ENCODE measurements around the gene SCGB3A2. TPM values are rescaled to one million over a fixed set of nuclear protein-coding genes. Genes with fewer than 3 reads are reported as not detected.

The SCGB3A2 gene
- polyA plus RNA-seq, 1 donor from 2014 or later, result not detected

DNA sequence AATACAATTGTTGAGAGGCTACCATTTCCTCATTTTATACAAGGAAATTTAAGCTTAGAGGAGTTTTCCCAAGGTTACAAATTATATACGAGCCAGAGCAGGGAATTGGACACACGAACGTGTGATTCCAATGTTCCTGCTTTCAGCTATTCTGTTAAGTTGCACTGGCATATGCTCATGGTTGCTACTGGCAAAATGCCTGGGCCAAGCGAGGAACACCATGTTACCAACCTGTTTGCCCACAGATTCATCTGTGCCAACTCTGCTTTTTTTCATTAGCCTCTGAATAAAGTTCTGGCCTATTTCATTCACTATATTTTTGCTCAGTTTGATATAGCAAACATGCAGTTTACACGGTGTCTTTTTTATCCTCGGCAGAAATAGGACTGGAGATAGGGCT, 32.9 kb downstream of the SCGB3A2 start:
- Histone ChIP-seq H3K27ac (ENCODE audit: low read length) (no peak overlapping the region), H3K79me2 (replicated peaks; ENCODE audit: insufficient read depth, low read length) (no peaks in the 10 kb centered on the region), H3K9me2 (ENCODE audit: insufficient read depth, low read length) (no peaks in the 10 kb centered on the region), H3K9me3 (ENCODE audit: low read length) (no peaks in the 10 kb centered on the region), H3F3A (ENCODE audit: insufficient read depth, low read length, poor library complexity, severe bottlenecking) (no peaks in the 10 kb centered on the region), H2AFZ (ENCODE audit: low read depth, low read length) (no peak overlapping the region), H3K4me3 (ENCODE audit: low read length) (no peak overlapping the region), H3K36me3 (ENCODE audit: insufficient read depth, low read length) (no peaks in the 10 kb centered on the region), H3K4me2 (ENCODE audit: low read length) (no peak overlapping the region), H3K9ac (ENCODE audit: low read length) (no peak overlapping the region), H4K20me1 (ENCODE audit: insufficient read depth) (no peaks in the 10 kb centered on the region), H3K27me3 (ENCODE audit: insufficient read depth, low read depth, low read length) (no peaks in the 10 kb centered on the region)
- TF ChIP-seq MXI1 (conservative IDR thresholded peaks at IDR 0.05; ENCODE audit: poor library complexity, severe bottlenecking) (no peak), RAD21 (conservative IDR thresholded peaks at IDR 0.05) (no peak), POLR2AphosphoS5 (IDR thresholded peaks at IDR 0.05) (no peak), EP300 (conservative IDR thresholded peaks at IDR 0.05; ENCODE audit: poor library complexity, severe bottlenecking) (no peak), EZH2 (IDR thresholded peaks at IDR 0.05; ENCODE audit: borderline replicate concordance, insufficient read depth, low read length, poor library complexity, severe bottlenecking) (no peak), SMC3 (conservative IDR thresholded peaks at IDR 0.05; ENCODE audit: poor library complexity) (no peak)
- TF ChIP-seq, protein P1, sequence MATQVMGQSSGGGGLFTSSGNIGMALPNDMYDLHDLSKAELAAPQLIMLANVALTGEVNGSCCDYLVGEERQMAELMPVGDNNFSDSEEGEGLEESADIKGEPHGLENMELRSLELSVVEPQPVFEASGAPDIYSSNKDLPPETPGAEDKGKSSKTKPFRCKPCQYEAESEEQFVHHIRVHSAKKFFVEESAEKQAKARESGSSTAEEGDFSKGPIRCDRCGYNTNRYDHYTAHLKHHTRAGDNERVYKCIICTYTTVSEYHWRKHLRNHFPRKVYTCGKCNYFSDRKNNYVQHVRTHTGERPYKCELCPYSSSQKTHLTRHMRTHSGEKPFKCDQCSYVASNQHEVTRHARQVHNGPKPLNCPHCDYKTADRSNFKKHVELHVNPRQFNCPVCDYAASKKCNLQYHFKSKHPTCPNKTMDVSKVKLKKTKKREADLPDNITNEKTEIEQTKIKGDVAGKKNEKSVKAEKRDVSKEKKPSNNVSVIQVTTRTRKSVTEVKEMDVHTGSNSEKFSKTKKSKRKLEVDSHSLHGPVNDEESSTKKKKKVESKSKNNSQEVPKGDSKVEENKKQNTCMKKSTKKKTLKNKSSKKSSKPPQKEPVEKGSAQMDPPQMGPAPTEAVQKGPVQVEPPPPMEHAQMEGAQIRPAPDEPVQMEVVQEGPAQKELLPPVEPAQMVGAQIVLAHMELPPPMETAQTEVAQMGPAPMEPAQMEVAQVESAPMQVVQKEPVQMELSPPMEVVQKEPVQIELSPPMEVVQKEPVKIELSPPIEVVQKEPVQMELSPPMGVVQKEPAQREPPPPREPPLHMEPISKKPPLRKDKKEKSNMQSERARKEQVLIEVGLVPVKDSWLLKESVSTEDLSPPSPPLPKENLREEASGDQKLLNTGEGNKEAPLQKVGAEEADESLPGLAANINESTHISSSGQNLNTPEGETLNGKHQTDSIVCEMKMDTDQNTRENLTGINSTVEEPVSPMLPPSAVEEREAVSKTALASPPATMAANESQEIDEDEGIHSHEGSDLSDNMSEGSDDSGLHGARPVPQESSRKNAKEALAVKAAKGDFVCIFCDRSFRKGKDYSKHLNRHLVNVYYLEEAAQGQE (IDR thresholded peaks at IDR 0.05; ENCODE audit: borderline replicate concordance), result no peak
- TF ChIP-seq, protein P2, sequence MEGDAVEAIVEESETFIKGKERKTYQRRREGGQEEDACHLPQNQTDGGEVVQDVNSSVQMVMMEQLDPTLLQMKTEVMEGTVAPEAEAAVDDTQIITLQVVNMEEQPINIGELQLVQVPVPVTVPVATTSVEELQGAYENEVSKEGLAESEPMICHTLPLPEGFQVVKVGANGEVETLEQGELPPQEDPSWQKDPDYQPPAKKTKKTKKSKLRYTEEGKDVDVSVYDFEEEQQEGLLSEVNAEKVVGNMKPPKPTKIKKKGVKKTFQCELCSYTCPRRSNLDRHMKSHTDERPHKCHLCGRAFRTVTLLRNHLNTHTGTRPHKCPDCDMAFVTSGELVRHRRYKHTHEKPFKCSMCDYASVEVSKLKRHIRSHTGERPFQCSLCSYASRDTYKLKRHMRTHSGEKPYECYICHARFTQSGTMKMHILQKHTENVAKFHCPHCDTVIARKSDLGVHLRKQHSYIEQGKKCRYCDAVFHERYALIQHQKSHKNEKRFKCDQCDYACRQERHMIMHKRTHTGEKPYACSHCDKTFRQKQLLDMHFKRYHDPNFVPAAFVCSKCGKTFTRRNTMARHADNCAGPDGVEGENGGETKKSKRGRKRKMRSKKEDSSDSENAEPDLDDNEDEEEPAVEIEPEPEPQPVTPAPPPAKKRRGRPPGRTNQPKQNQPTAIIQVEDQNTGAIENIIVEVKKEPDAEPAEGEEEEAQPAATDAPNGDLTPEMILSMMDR (IDR thresholded peaks at IDR 0.05; ENCODE audit: poor library complexity, severe bottlenecking), result no peak

DNA sequence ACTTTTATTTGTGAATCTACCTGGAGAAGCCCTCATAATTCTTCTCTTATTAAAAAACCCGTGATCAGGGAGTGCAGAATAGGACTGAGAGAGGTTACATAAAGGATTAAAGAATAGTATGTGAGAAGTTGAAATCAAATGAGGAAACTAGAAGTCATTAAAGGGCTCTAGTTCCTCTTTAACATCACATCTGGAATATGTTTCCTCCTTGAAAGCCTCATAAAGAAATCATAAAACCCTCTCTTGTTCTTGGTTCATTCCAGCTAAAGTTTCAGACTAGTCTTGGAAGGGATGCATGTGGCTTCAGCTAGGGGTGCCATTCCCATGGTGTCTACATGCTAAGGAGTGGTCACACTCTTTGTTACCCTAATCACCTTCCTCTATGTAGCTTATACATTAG, 33.5 kb downstream of the SCGB3A2 start:
- no peak overlapping the region for H3K9ac ChIP-seq (ENCODE audit: low read length)
- no peak overlapping the region for H3K4me3 ChIP-seq (ENCODE audit: low read length)
- no peak overlapping the region for H3K27ac ChIP-seq (ENCODE audit: low read length)
- no peak overlapping the region for H2AFZ ChIP-seq (ENCODE audit: low read depth, low read length)
- no peaks in the 10 kb centered on the region for H3K27me3 ChIP-seq (ENCODE audit: insufficient read depth, low read depth, low read length)
- no peaks in the 10 kb centered on the region for H3K9me2 ChIP-seq (ENCODE audit: insufficient read depth, low read length)
- no peaks in the 10 kb centered on the region for H3K79me2 ChIP-seq (replicated peaks; ENCODE audit: insufficient read depth, low read length)
- TF ChIP-seq SMC3 (conservative IDR thresholded peaks at IDR 0.05; ENCODE audit: poor library complexity) (no peak), EZH2 (IDR thresholded peaks at IDR 0.05; ENCODE audit: borderline replicate concordance, insufficient read depth, low read length, poor library complexity, severe bottlenecking) (no peak), MXI1 (conservative IDR thresholded peaks at IDR 0.05; ENCODE audit: poor library complexity, severe bottlenecking) (no peak), POLR2AphosphoS5 (IDR thresholded peaks at IDR 0.05) (no peak), EP300 (conservative IDR thresholded peaks at IDR 0.05; ENCODE audit: poor library complexity, severe bottlenecking) (no peak), RAD21 (conservative IDR thresholded peaks at IDR 0.05) (no peak)
- TF ChIP-seq, protein P2 (IDR thresholded peaks at IDR 0.05; ENCODE audit: poor library complexity, severe bottlenecking), result no peak
- TF ChIP-seq, protein P1 (IDR thresholded peaks at IDR 0.05; ENCODE audit: borderline replicate concordance), result no peak
- H3K36me3 ChIP-seq (ENCODE audit: insufficient read depth, low read length), result no peaks in the 10 kb centered on the region
- no peaks in the 10 kb centered on the region for H4K20me1 ChIP-seq (ENCODE audit: insufficient read depth)
- H3K4me2 ChIP-seq (ENCODE audit: low read length), result no peak overlapping the region
- no peaks in the 10 kb centered on the region for H3K9me3 ChIP-seq (ENCODE audit: low read length)
- no peaks in the 10 kb centered on the region for H3F3A ChIP-seq (ENCODE audit: insufficient read depth, low read length, poor library complexity, severe bottlenecking)
